HepG2 (cell line): ENCODE results near the gene NPSR1. TPM values are rescaled to one million over a fixed set of nuclear protein-coding genes. Genes with fewer than 3 reads are reported as not detected.

Source experiments
- ATAC-seq: fragments of 200-7000 bp; cut with Tn5 transposase; 3 replicates; pipeline ENCODE4 v1.9.1; 2020; ENCODE audit warnings: mild to moderate bottlenecking, moderate library complexity
- BruUV-seq: library from RNA; stranded (reverse); fragments of 400-500 nt; replicated peaks from 2 replicates; lab custom pipeline; 2021; lab: Mats Ljungman, UMichigan
- CTCF ChIA-PET: fragments of 300-600 bp; formaldehyde crosslinking; extraction: SDS; loops from one replicate; lab custom pipeline; 2021; ENCODE audit warnings: low total read pairs, inconsistent platforms, low intra/inter-chr PET ratio; lab: Yijun Ruan, JAX
- POLR2A ChIA-PET: fragments of 350-600 bp; sonication (Branson Sonifier 250); formaldehyde crosslinking; loops from one replicate; lab custom pipeline; 2020; ENCODE audit warnings: antibody characterized with exemption, inconsistent platforms; lab: Yijun Ruan, JAX
- DNase-seq: peaks from one replicate; pipeline ENCODE4 v3.0.0-alpha.2; 2015; ENCODE audit warnings: low spot score
- FAIRE-seq: peaks from 3 replicates; lab custom pipeline; 2011; peaks lifted over from hg19 to GRCh38; lab: Jason Lieb, UNC
- H2AFZ ChIP-seq: one replicate; pipeline ENCODE4 v1.6.1; 2011; ENCODE audit warnings: low read length, inconsistent platforms
- H3K27ac ChIP-seq: fragments of 300-600 bp; 3 replicates; pipeline ENCODE4 v1.8.0; 2011; ENCODE audit warnings: mixed run types, mild to moderate bottlenecking, mixed read lengths, low read length, inconsistent platforms; ENCODE audit not compliant: insufficient read depth; ENCODE audit errors: extremely low read length
- H3K27me3 ChIP-seq, 2 experiments: fragments of 200-600 bp in 1 of 2; 2 replicates in 1 of 2; 3 replicates in 1 of 2; pipeline versions ENCODE4 v1.6.0 to v1.8.0; 2011; ENCODE audit warnings: low read length in 2 of 2, mild to moderate bottlenecking in 2 of 2, moderate library complexity in 2 of 2, inconsistent platforms in 1 of 2; ENCODE audit not compliant: insufficient read depth in 2 of 2, control insufficient read depth in 1 of 2
- H3K36me3 ChIP-seq, 2 experiments: fragments of 200-600 bp in 1 of 2; replicated peaks in 1 of 2; 2 replicates in 1 of 2; 3 replicates in 1 of 2; pipeline versions ENCODE4 v1.5.1 to v1.8.0; 2011; ENCODE audit warnings: low read length in 2 of 2, inconsistent platforms in 1 of 2; ENCODE audit not compliant: insufficient read depth in 2 of 2, control insufficient read depth in 1 of 2
- H3K4me1 ChIP-seq: 2 replicates; pipeline ENCODE4 v1.5.1; 2012; ENCODE audit warnings: low read length, inconsistent platforms; ENCODE audit not compliant: insufficient read depth
- H3K4me2 ChIP-seq: 2 replicates; pipeline ENCODE4 v1.6.0; 2011; ENCODE audit warnings: low read depth, low read length, inconsistent platforms
- H3K4me3 ChIP-seq, 3 experiments: fragments of 200-600 bp in 1 of 3; sonication (generic), shearing (Covaris generic) in 1 of 3; replicated peaks in 1 of 3; 2 replicates each; pipeline ENCODE4 v1.5.1; 2011 to 2016; ENCODE audit warnings: low read length in 3 of 3, inconsistent platforms in 2 of 3, low read depth in 2 of 3, mild to moderate bottlenecking in 2 of 3, control low read depth in 1 of 3, mixed read lengths in 1 of 3; ENCODE audit not compliant: insufficient read depth in 1 of 3
- H3K79me2 ChIP-seq: one replicate; pipeline ENCODE4 v1.6.1; 2011; ENCODE audit warnings: low read length, inconsistent platforms; ENCODE audit not compliant: insufficient read depth
- H3K9ac ChIP-seq: 2 replicates; pipeline ENCODE4 v1.6.0; 2011; ENCODE audit warnings: mild to moderate bottlenecking, low read depth, low read length, inconsistent platforms; ENCODE audit not compliant: insufficient read depth
- H3K9me3 ChIP-seq: 2 replicates; pipeline ENCODE4 v1.5.1; 2012; ENCODE audit warnings: mild to moderate bottlenecking, low read length
- H4K20me1 ChIP-seq: 2 replicates; pipeline ENCODE4 v1.6.0; 2011; ENCODE audit warnings: inconsistent platforms, mild to moderate bottlenecking, low read length, moderate library complexity; ENCODE audit not compliant: insufficient read depth
- BCLAF1 ChIP-seq: fragments of 450-650 bp; IDR thresholded peaks from 2 replicates; pipeline ENCODE4 v1.6.1; 2017; ENCODE audit warnings: mild to moderate bottlenecking
- MEIS1 ChIP-seq: sonication (generic); formaldehyde crosslinking; IDR thresholded peaks from 2 replicates; pipeline ENCODE4 v1.9.0; 2021; ENCODE audit warnings: mild to moderate bottlenecking, missing genetic modification reagents, moderate library complexity, borderline replicate concordance
- ZNF101 ChIP-seq: sonication (generic); formaldehyde crosslinking; IDR thresholded peaks from 2 replicates; pipeline ENCODE4 v1.4.0; 2020; ENCODE audit warnings: mild to moderate bottlenecking, low read depth, missing genetic modification reagents, borderline replicate concordance
- ZNF225 ChIP-seq: sonication (generic); formaldehyde crosslinking; IDR thresholded peaks from 2 replicates; pipeline ENCODE4 v1.4.0; 2020; ENCODE audit warnings: mild to moderate bottlenecking, missing genetic modification reagents
- ZNF761 ChIP-seq: sonication (generic); formaldehyde crosslinking; conservative IDR thresholded peaks from 2 replicates; pipeline ENCODE4 v1.4.0; 2020; ENCODE audit warnings: mild to moderate bottlenecking, missing genetic modification reagents
- WGBS: methylation state at CpG from one replicate; pipeline ENCODE4 v1.1.6; 2017; ENCODE audit warnings: low lambda C conversion rate; 5-methylcytosine and 5-hydroxymethylcytosine counted together
- in situ Hi-C: cut with HindIII; loops from 2 replicates; pipeline ENCODE4 v1.10.0; 2017; ENCODE audit warnings: low pct_unique_long_range_greater_than_20kb; ENCODE audit not compliant: extremely low pct_ligation_motif_present
- intact Hi-C: fragments of 100-400 bp; cut with micrococcal nuclease; formaldehyde crosslinking; loops from one replicate; pipeline ENCODE4 v1.10.0; 2022; ENCODE audit not compliant: unreplicated experiment
- polyA plus RNA-seq, 8 experiments: library from polyadenylated mRNA; depleted of rRNA in 3 of 8; stranded (reverse) in 7 of 8; unstranded in 1 of 8; fragments of >200 nt; fragmentation: Illumina TruSeq in 4 of 8; extraction: Trizol in 4 of 8; gene quantifications; 2 replicates each; pipeline versions ENCODE4 v1.2.1 to v1.2.3, GENCODE V29; 2011 to 2016; ENCODE audit warnings: low read depth in 4 of 8, missing spikeins in 1 of 8, mixed read lengths in 1 of 8; ENCODE audit not compliant: insufficient read depth in 1 of 8
- total RNA-seq, 5 experiments: library from RNA; depleted of rRNA; stranded (reverse); fragments of >200 nt; fragmentation: Illumina TruSeq; extraction: Trizol; gene quantifications; 2 replicates each; pipeline ENCODE4 v1.2.3, GENCODE V29; 2016; ENCODE audit warnings: low read depth in 1 of 5
- TF ChIP-seq, protein P1 (sequence below): sonication (generic); formaldehyde crosslinking; IDR thresholded peaks from 2 replicates; pipeline ENCODE4 v1.4.0; 2020; ENCODE audit warnings: missing genetic modification reagents, mild to moderate bottlenecking, borderline replicate concordance
- TF ChIP-seq, protein P2 (sequence below): sonication (generic); formaldehyde crosslinking; IDR thresholded peaks from 2 replicates; pipeline ENCODE4 v1.4.0; 2020; ENCODE audit warnings: mild to moderate bottlenecking, missing genetic modification reagents
- TF ChIP-seq, protein P3 (sequence below): sonication (generic); formaldehyde crosslinking; IDR thresholded peaks from 2 replicates; pipeline ENCODE4 v1.8.1; 2023; ENCODE audit warnings: mild to moderate bottlenecking, moderate library complexity, missing genetic modification reagents

Gene NPSR1
- total and polyA plus RNA-seq, 2 of the 13 experiments (the other 11 are each of a cell fraction or from before 2014, with no cell fraction given) = not detected

- DNase-seq (no peak), ATAC-seq (no peak), FAIRE-seq (no peak)
- no peak overlapping the region for H3K4me3 ChIP-seq
- H4K20me1 ChIP-seq = no peaks in the 10 kb centered on the region
- no peak overlapping the region for H3K27ac ChIP-seq
- H2AFZ ChIP-seq = no peak overlapping the region
- WGBS = 35% methylated on average over 6 of the region's 6 CpGs
- no peaks in the 10 kb centered on the region for H3K27me3 ChIP-seq
- H3K36me3 ChIP-seq = no peaks in the 10 kb centered on the region
- H3K4me2 ChIP-seq = no peak overlapping the region
- peaks cover 22% of the 10 kb centered on the region for H3K4me1 ChIP-seq
- H3K9me3 ChIP-seq = no peaks in the 10 kb centered on the region
- POLR2A ChIA-PET = no interaction called here
- in situ Hi-C loops = no loop called here
- no TSS peak for BruUV-seq
- no peaks in the 10 kb centered on the region for H3K79me2 ChIP-seq
- CTCF ChIA-PET = no interaction called here
- no peak for TF ChIP-seq MEIS1
- TF ChIP-seq ZNF101 (CRISPR knock-in tag) = no peak
- TF ChIP-seq, protein P1, sequence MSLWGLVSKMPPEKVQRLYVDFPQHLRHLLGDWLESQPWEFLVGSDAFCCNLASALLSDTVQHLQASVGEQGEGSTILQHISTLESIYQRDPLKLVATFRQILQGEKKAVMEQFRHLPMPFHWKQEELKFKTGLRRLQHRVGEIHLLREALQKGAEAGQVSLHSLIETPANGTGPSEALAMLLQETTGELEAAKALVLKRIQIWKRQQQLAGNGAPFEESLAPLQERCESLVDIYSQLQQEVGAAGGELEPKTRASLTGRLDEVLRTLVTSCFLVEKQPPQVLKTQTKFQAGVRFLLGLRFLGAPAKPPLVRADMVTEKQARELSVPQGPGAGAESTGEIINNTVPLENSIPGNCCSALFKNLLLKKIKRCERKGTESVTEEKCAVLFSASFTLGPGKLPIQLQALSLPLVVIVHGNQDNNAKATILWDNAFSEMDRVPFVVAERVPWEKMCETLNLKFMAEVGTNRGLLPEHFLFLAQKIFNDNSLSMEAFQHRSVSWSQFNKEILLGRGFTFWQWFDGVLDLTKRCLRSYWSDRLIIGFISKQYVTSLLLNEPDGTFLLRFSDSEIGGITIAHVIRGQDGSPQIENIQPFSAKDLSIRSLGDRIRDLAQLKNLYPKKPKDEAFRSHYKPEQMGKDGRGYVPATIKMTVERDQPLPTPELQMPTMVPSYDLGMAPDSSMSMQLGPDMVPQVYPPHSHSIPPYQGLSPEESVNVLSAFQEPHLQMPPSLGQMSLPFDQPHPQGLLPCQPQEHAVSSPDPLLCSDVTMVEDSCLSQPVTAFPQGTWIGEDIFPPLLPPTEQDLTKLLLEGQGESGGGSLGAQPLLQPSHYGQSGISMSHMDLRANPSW (CRISPR knock-in tag) = no peak
- no peak for TF ChIP-seq ZNF225 (CRISPR knock-in tag)
- no peak for TF ChIP-seq BCLAF1
- TF ChIP-seq, protein P2, sequence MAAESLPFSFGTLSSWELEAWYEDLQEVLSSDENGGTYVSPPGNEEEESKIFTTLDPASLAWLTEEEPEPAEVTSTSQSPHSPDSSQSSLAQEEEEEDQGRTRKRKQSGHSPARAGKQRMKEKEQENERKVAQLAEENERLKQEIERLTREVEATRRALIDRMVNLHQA (CRISPR knock-in tag) = no peak
- TF ChIP-seq, protein P3, sequence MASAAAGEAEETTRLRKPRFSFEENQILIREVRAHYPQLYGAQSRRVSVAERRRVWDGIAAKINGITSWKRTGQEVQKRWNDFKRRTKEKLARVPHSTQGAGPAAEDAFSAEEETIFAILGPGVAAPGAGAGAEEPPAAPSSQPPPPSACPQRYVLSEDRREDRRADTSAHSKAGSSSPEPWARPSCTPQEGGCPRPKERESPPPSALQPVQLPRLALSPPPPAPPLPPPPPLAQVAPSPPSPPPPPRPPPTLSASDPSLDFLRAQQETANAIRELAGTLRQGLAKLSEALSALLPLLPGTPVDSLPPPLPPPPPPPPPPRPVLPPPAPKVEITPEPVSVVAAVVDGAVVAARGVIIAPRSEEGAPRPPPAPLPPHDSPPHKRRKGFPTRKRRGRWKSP (CRISPR knock-in tag) = no peak
- no peak for TF ChIP-seq ZNF761 (CRISPR knock-in tag)
- intact Hi-C loops = no loop called here
- no peak overlapping the region for H3K9ac ChIP-seq
Observed at GRCh38 chr7:34869057-34869456, 211.0 kb downstream of the NPSR1 start.
